Measurements from ENCODE around the gene ITPKC. TPM values are rescaled to one million over a fixed set of nuclear protein-coding genes. Genes with fewer than 3 reads are reported as not detected.

Gene ITPKC
- total RNA-seq, 4 donors from 2014 or later: 20.9 to 68.6 (median 40.5) TPM

DNA sequence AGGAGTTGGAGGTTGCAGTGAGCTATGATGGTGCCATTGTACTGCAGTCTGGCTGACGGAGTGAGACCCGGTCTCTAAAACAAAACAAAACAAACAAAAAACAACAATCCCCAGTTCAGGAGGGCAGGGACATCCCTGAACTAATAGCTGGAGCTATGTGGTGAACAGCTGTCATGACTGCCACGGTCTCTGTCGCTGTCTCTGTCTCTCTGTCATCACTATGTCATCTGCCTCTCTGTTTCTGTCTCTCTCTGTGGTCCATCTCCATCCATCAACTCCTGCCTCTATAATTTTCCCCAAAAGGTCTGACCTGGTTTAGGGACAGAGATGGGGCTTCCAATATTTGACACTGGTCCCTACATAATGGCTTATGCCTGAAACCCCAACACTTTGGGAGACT is 7.4 kb downstream of the ITPKC start:
- no peak for TF ChIP-seq CTCF (IDR thresholded peaks at IDR 0.05; ENCODE audit: low read depth)

DNA sequence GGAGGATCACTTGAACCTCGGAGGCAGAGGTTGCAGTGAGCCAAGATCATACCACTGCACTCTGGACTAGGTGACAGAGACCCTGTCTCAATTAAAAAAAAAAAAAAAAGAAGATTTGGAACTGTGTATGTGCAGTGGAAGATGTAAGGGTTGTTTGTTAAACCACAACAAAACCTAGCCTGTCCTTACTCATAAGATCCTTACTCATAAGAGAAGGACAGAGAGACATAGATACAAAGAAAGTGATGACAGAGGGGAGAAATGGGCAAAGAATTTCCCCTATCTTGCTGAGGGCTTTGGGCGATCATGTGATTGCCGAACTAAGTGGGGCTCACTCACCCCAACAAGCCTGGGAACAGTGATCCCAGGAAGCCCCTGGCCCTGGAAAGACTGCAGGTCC is 7.9 kb downstream of the ITPKC start:
- TF ChIP-seq CTCF (IDR thresholded peaks at IDR 0.05; ENCODE audit: low read depth): no peak

GRCh38 chr19:40726279-40726678 is 9.4 kb downstream of the ITPKC start:
- no peak for TF ChIP-seq CTCF (IDR thresholded peaks at IDR 0.05; ENCODE audit: low read depth)

- no peak for TF ChIP-seq CTCF (IDR thresholded peaks at IDR 0.05; ENCODE audit: low read depth)
Measured at GRCh38 chr19:40733149-40733548, 16.2 kb downstream of the ITPKC start.

- no peak for TF ChIP-seq CTCF (IDR thresholded peaks at IDR 0.05; ENCODE audit: low read depth)
Measured at GRCh38 chr19:40735013-40735771, 18.3 kb downstream of the ITPKC start.

DNA sequence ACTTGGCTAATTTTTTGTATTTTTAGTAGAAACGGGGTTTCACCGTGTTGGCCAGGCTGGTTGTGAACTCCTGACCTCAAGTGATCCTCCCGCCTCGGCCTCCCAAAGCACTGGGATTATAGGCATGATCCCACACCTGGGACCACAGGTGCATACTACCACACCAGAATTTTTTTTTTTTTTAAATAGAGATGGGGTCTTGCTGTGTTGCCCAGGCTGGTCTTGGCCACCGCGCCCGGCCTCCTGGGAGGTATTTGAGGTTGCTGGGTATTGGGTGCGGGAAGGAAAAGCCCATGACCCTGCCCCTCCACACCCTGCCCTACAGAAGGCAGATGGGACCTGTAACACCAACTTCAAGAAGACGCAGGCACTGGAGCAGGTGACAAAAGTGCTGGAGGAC is 19.7 kb downstream of the ITPKC start:
- TF ChIP-seq CTCF (IDR thresholded peaks at IDR 0.05; ENCODE audit: low read depth): no peak

- TF ChIP-seq CTCF (IDR thresholded peaks at IDR 0.05; ENCODE audit: low read depth): no peak
Measured at GRCh38 chr19:40737102-40737644, 20.3 kb downstream of the ITPKC start.
